GM19035 (cell line): ENCODE data around the gene OR51E1.

Experiments used
- ATAC-seq: cut with Tn5 transposase; IDR thresholded peaks from one replicate; pipeline ENCODE4 v1.9.1; 2021; ENCODE audit not compliant: unreplicated experiment

Gene OR51E1

DNA sequence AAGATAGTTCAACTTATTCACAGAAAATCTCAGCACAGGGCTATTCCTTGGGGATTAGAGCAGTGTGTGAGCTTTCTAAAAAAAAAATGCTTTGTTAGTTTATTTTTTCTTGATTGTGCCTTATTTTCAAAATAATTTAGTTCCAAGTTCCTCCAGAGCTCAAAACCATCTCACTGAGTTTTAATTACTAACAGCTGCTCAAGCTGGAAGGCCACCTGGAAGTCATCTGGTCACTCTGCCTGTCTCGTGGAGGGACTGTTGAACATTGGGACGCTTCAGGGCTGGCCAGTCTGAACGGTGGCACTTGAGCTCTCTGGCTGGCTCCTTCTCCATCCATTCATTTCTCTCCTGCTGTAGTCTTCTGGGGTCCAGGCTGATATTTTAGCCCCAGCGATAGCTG is 4.0 kb downstream of the OR51E1 start:
- ATAC-seq = no peak

- ATAC-seq = no peak
These were observed 11.0 kb downstream of the OR51E1 start for GRCh38 chr11:4654635-4655369.

GRCh38 chr11:4658629-4659445 is 15.1 kb downstream of the OR51E1 start:
- ATAC-seq = no peak

DNA sequence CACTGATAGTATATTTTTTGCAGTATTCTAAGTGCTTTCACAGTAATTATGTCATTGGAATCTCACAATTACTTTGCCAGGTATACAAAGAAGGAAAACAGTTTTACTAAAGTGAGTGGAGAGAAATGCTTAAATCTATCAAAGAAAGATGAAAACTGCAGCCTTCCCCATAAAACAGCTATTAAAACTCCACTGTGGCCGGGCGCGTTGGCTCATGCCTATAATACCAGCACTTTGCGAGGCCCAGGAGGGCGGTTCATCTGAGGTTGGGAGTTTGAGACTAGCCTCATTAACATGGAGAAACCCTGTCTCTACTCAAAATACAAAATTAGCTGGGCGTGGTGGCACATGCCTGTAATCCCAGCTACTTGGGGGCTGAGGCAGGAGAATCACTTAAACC is 19.1 kb downstream of the OR51E1 start:
- ATAC-seq = no peak

GRCh38 chr11:4664183-4664582 is 20.4 kb downstream of the OR51E1 start:
- ATAC-seq = no peak

- no peak for ATAC-seq
These were observed 21.0 kb downstream of the OR51E1 start for GRCh38 chr11:4664786-4665185.

DNA sequence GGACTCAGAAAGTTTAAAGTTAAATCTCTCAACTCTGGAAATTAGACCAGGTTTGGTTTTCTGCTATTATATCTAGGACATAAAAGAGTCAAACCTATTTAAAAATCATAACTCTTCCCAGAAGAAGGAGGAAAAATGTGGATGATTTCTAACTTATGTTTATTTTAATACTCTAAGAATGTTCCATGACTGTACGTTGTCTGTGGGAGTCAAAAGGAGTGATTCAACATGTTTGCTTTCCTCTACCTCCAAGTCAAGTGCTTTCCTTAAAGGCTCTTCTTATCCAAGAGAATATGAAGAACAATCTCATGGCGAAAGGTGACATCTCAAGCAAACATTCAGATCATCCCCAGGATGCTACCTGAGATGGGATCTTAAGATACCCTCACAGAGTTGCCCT is 21.6 kb downstream of the OR51E1 start:
- ATAC-seq = no peak

DNA sequence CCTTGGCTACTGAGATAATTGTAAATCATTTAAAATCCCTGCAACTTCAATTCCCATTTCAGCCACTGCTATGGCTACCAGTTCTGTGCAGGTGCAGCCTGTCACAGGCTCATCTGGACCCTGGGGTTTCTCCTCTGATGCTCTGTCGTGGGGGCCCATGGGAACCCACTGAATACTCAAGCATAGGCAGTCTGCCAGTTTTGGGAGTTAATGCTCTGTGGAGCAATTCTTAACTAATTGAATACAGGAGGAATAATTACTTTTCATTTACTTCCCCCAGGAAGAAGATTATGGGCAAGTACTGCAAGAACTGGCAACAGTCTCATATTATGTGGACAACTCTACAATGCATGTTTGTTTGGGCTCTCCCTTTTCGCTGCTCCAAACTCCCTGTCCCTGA is 28.0 kb downstream of the OR51E1 start:
- ATAC-seq = no peak

DNA sequence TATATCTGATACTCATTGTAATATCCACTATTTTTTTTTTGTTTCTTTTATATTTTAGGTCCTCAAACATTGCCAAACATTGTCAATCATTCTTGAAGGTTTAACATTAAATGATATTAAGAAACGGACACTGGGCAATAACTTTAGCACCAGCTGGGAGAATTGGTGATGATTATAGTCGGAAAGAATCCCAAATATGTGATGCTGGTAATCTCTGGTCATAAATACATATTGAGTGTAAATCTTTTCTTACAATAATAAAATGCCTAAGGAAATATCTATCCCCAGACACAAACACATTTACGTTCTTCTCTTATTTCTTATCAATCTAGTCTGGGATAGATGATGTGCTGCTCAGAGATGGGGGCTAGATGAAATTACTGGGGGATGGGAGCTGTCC is 28.7 kb downstream of the OR51E1 start:
- no peak for ATAC-seq

- no peak for ATAC-seq
These were observed 30.0 kb downstream of the OR51E1 start for GRCh38 chr11:4673781-4674180.

- no peak for ATAC-seq
These were observed 34.2 kb downstream of the OR51E1 start for GRCh38 chr11:4677948-4678347.

DNA sequence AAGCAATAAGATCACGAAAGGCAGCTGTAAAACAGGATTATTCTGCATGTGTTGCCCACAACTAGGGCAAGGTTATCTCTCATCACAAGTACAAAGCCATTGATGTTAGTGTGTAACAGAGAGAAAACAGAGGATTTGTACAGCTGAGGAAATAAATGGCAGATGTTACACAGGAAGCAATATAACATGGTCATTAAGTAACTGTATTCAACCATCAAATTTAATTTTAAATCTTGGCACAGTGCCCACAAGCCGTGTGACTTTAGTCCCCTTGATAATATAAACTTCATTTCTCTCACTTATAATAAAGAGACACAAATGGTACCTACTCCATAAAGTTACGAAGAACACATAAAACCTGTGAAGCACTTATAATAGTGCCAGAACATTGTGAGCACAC is 36.6 kb downstream of the OR51E1 start:
- ATAC-seq = no peak

DNA sequence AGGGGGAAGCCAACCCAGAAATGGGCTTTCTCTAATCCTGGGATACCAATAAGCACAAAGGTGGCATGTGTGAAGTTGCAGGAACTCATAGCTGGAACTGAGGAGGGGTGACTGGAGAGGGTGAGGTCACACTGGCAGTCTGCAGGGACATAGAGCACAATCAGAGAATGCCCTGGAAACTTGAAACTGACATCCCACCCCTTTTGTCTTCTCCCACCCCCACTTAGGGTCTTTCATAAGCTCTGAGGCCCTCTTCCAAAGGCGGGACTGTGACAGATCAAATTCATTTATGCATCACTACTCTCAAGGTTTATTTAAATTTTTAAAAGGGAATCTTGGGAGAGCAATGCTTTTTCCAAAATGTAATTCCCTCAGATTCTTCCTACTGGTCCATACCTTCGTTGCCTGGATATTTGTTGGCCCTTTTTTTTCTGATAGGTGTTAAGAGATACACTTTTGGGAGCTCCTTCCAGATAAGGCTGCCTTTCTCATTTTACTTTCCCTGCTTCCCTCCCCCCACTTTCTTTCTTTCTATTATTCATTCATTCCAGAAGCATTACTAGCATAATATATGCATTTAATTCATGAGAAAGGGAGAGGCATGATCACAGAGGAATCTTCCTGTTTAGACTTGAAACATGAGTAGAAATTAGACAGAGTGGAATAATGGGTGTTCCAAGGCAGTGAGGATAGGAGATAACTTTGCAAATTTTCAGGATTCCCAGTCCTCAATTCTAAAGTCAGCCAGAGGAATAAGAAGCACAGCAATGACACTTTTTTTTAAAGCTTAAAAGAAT is 39.0 kb downstream of the OR51E1 start:
- no peak for ATAC-seq

GRCh38 chr11:4684631-4685285 is 41.0 kb downstream of the OR51E1 start:
- no peak for ATAC-seq

- no peak for ATAC-seq
These were observed 51.7 kb downstream of the OR51E1 start for GRCh38 chr11:4695442-4695841.

DNA sequence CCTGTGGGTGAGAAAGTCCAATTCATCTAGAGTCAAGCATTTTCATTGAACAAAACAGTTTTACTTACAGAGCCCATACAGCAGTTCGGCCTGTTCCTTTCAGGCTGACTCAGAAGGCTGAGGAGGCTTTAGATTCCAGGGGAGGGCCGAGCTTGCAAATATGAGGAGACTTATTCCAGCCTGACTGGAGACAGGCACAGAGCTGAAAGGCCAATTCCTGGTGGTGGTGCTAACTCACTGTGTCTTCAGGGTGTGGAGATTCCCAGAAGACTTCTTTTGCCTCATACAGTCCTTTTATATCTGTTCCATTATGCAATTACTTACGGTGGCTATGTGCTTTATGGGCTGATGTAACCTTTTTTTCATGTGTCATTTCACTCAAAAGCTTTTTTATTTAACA is 53.8 kb downstream of the OR51E1 start, which contains the start of gene OR51E2:
OR51E2 (minus strand) TSS at position 269 of the 400 bp plus-strand sequence. CDS start 15,142 bp downstream, outside the sequence.
- ATAC-seq = no peak

DNA sequence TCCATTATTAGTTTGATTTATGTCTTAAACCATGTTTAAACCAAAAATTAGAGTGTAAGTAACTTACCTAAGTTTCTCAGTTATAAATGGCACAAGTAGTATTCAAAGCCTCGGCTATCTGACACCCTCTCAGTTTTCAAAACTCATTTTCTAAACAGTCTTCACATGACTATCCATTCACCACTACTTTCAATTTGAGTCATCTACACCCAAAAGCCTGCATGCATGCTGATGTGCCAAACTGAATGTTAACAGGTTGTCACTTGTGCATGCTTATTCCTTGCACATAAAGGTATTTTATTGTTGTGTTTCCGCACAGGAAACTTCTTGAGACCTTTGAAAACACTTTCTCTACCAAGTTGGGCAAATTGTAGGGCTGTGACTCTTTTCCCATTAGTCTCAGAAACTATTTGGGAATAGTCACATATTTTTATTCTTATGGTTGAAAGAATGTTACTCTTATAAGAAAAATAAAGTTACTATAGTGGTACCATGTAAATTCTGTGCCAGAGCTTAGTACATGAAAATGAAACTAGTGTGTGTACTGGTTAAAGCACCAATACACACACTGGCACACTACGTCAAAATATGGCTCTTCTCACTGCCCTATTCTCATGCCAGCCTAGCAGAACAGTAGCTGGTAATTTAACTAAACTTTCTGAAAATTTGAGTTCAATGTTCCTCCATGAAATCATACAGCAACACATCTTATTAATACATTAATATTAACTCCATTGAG is 56.1 kb downstream of the OR51E1 start:
- ATAC-seq = peak; percentile 94

DNA sequence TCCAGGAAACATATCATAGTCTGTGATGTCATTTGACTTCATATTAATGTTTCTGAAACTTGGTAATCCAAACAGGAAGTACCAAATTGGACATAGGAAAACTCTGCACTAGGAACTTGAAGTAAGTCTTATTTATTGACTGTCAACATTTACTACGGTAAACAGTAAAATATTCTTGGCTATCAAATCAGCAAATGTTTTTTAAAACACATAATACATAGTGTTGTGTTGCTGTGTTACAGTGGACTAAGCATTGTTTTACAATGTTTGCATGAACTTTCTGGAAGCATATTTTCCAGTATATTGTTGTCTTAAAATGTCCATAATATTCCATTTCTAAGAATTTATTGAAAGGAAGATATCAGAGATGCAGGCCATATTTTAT is 56.6 kb downstream of the OR51E1 start:
- no peak for ATAC-seq

DNA sequence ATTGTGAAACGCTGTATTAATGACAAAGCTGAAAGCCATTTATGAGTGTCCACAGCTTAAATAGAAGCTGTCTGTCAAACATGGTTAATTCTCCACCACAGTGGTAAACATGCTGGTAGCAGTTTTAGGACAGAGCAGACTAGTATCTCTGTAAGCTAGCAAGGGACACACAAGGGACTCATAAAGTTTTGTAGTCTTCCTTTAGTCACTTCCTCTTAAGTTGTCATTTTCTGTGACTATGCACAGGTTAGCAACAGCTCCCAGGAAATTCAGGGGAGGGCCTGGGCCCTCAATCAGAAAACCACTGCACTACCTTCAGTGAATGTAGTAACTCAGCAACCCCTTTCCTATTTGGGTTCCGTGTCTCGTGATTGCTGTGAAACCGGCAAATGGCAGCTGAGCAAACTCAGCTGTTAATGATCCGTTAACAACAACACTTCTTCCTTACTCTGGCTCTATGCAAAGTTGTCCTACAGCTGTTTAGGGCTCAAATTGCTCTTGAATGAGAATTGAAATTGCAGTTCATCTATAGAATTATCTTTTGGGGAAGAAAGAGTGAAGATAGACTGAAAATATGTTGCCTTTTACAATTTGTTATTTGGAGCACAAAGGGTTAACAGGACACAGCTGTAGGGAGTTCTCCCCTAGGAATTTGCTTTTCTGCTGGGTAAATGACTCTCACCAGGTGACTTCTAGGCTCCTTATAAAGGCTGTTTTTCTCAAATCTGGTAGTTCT is 60.4 kb downstream of the OR51E1 start, which contains the start of gene MMP26:
MMP26 (plus strand) TSS at position 731 of the 736 bp plus-strand sequence.
- no peak for ATAC-seq
